UCSD-AML1 (cell line): ENCODE data around the gene ABCC1.

Source experiments
- DNase-seq: peaks from one replicate; lab custom pipeline; 2025; ENCODE audit not compliant: unreplicated experiment; lab: John Stamatoyannopoulos, UW

The ABCC1 gene

DNA sequence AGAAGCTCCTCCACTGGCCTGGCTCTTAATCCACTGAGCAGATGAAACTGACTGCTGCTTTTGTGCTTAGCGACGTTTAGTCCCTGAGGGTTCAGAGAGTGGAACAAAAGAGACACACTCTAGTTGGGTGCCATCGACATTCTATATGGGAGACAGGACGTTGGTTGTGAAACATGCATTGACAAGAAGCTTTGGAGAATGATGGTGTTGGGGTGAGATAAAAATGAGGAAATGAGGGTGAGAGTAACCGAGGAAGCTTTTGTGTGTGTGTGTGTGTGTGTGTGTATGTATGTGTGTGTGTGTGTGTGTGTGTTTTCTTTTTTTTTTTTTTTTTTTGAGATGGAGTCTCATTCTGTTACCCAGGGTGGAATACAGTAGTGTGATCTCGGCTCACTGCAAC is 89.5 kb downstream of the ABCC1 start:
- no peak for DNase-seq

DNA sequence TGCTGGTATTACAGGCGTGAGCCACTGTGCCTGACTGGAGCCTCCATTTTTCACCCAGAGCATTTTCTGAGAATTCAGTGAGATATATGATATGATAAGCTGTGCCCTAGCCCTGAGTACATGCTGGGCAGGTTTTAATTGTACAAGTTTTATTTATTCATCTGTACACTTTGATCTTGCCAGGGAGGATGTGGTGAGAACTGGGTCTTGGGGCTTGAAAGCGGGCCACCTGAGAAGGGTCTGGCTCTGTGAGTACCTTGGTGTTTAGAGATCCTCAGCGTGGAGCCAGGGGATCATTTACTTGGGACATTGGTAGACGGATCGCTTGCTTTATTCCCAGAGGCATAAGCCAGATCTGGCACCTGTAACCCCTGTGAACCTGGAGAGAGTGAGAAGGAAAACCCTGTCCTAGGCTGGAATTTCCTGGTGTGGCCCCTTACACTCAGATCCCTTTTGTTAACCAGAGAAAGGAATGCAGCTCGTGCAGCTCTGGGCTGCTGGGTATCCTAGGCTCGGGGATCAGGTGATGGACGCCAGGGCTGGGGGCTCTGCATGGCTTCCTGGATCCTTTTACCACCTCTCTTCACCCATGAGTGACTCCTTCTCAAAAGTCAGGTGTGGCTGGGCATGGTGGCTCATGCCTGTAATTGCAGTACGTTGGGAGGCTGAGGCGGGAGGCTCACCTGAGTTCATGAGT is 91.9 kb downstream of the ABCC1 start:
- DNase-seq = no peak

DNA sequence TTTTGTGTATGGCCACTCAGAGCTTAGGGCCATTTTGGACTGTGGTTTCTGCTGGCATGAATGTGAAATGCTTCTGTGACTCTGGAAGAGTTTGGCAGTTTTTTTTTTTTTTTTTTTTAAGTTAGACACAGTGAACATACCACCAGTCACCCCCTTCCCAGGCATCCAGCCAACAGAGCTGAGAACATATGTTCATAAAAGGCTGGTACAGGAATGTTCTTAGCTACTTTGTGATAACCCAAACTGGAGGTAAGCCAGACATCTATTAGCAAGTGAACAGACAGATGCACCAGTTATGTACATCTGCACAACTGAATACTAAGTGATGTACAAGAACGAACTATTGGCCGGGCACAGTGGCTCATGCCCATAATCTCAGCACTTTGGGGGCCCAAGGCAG is 92.7 kb downstream of the ABCC1 start:
- no peak for DNase-seq

DNA sequence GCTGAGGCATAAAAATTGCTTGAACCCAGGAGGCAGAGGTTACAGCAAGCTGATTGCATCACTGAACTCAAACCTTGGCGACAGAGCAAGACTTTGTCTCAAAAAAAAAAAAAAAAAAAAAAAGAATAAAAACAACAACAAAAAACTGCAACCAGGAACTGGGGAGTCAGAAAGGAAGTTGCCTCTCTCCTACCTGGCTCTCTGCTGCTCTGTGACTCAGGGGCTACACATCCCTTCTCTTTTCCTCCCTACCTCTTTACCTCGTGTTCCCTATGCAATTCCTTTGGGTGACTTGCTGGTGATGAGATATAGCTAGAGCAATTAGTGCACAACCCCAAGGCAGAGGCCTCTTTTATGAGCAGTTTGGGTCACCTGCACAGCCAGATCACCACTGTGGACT is 95.9 kb downstream of the ABCC1 start:
- no peak for DNase-seq

DNA sequence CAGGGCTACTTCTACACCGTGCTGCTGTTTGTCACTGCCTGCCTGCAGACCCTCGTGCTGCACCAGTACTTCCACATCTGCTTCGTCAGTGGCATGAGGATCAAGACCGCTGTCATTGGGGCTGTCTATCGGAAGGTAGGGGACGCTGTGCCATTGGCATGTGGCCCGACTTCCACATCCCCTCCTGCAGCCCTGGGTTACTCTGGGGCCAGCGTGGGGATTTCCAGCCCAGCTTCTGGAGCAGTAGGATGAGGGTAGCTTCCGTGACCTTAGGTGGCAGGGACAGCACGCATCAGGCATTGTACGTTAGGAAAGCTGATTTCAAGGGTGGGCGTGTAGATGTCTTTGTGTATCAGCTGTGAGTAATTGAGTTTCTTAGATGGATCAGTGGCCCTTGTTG is 96.5 kb downstream of the ABCC1 start:
- DNase-seq = peak; percentile 49

DNA sequence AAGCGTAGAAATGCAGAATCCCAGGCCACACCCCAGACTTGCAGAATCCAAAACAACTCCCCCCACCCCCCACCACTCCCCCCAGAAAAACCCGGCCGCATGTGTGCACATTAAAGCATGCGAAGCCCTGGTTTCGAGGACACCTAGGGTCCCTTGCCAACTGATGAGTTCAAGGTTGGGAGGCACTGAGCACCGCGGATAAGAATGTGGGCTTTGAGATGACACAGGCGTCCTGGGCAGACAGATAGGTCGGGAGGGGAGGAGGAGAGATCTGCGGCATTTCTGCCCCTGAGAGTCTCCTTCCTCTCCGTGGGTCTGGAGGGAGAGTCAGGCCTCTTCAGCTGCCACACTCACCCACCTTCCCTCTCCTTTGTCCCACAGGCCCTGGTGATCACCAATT is 98.3 kb downstream of the ABCC1 start:
- DNase-seq = no peak

DNA sequence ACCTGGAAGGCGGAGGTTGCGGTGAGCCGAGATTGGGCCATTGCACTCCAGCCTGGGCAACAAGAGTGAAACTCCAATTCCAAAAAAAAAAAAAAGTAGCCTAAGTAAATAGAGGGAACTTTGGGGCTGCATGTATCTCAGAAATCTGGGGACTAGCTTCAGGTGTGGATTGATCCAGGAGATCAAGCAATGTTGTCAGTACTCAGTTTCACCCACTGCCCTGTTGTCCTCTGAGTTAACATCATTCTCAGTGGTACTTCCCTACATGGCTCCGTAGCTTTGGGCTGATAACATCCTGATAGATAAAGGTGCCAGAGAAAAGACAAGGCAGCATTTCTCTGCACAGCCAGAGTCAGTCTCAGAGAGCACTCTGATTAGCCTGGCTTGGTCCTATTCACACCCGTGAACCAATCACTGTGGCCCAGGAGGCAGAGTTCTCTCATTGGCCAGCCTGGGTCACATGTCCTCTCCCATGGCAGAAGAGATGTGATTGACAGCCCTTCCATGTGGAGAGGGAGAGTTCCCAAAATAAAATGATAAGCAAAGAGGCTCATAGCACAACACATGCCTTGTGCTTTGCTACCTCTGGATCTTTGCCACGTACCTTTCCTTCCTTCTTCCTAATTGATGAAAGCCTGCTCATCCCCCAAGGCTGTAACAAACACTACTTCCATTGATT is 99.6 kb downstream of the ABCC1 start:
- DNase-seq = no peak

DNA sequence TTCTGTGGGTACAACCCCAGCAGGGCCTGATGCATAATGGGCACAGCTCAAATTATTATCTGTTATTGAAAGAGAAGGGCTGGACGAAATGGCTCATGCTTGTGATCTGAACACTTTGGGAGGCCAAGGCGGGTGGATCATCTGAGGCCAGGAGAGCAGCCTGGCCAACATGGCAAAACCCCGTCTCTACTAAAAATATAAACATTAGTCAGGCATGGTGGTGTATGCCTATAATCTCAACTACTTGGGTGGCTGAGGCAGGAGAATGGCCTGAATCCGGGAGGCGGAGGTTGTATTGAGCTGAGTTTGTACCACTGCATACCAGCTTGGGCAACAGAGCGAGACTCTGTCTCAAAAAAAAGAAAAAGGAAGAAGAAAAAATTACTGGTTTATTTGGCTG is 100.7 kb downstream of the ABCC1 start:
- DNase-seq = no peak

DNA sequence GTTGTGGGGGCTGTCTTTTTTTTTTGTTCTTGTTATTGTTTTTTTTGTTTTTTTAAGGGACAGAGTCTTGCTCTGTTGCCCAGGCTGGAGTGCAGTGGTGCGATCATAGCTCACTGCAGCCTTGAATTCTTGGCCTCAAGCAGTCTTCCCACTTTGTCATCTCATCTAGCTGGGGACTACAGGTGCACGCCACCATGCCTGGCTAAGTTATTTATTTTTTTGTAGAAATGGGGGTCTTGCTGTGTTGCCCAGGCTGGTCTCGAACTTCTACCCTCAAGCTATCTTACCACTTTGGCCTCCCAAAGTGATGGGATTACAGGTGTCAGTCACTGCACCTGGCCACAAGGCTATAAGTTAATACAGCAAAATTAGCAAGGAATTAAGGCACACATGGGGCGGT is 101.7 kb downstream of the ABCC1 start:
- no peak for DNase-seq

DNA sequence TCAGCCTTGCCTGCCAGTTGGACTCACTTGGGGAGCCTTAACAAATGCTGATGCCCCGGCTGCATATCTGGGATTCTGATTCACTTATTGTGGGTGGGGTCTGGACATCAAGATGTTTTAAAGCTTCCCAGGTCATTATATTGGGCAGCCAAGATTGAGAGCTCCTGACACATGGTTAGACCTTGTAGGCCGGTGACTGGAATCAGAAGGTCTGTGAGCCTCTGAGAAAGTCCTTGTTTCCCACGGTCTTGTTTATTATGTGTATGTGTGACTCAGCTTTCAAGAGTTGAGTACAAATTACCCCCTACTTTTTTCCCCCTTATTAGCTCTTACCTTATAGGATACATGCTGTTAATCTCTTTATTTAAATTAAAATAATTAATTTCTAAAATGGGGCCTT is 103.5 kb downstream of the ABCC1 start:
- DNase-seq = no peak

DNA sequence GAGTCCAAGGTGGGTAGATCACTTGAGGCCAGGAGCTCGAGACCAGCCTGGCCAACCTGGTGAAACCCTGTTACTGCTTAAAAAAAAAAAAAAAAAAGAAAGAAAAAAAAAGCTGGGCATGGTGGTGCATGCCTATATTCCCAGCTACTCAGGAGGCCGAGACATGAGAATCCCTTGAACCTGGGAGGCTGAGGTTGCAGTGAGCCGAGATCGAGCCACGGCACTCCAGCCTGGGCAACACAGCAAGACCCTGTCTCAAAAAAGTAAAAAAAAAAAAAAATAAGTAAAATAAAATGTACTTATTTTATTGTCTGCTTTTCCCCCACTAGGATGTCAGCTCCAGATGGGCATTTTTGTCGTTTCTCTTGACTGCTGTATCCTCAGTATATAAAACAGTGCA is 107.7 kb downstream of the ABCC1 start:
- no peak for DNase-seq

DNA sequence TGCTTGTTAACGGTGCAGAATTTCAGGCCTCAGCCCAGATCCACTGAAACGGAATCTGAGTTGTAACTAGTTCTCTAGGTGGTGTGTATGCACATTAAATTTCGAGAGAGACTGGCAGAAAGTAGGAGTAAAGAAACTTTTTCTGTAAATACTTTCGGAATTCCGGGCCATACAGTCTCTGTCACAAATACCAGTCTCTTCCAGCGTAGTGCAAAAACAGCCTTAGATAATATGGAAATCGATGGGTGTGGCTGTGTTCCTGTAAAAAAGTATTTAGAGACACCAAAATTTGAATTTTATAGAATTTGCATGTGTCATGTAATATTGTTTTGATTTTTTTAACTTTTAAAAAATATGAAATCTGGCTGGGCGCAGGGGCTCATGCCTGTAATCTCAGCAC is 109.7 kb downstream of the ABCC1 start:
- no peak for DNase-seq

DNA sequence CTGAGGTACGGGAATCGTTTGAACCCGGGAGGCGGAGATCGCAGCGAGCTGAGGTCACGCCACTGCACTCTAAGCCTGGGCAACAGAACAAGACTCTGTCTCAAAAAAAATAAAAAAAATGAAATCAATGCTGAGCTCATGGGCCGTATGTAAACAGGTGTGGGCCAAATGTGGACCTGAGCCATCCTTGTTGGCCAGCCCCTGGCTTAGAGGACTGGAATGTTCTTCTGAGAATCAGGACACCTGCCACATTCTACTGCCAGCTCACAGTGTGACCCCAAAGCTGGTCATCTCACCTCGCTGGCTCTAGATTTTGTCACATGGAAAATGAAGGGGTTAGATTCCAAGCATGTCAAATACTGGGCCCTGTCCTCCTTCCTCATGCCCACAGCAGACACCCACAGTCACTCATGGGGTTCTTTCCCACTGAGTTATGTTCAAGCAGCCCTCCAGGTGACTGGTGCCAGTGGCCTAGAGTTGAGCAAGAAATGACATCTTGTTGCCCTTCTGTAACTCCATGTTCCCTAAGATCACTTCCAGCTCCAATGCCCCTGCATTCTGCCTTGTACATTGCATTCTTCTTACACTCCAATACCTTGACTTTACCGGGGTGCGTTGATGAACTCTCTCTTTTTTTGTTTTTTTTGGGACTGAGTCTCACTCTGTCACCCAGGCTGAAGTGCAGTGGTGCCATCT is 110.6 kb downstream of the ABCC1 start:
- DNase-seq = no peak

DNA sequence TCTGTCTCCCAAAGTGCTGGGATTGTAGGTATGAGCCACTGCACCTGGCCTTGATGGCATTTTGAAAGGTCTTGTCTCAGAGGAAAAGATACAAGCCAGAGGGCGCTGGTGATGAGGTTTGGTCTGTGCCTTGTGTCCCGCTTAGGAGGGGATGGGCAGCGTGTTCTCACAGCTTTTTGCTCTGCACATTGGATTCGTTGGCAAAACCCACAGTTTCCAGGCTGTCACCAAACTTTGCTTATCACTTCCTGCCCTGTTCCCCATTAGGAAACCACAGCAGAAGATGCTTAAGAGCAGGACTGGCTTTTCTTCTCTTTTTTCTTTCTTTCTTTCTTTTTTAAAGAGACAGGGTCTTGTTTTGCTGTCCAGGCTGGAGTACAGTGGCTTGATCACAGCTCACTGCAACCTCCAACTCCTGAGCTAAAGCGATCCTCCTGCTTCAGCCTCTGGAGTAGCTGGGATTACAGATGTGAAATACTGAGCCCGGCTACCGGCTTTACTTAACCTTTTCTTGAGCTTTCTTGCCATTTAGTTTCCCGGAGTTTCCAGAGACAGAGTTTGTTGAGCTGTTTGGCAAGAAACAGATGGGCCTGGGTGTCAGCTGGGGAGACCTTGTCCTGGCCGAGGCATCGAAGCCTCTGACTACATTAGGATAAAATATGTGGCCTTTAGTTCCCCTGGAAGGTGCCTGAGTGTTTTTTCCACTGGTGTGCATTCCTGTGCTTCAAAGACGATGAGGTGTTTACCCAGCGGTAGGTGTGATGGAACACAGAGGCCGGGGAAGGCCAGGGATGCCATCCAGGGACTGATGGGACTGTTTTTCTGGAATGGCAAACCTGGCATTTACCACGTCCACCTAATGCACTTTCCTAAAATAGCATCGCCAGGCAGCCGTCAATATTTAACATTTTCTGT is 112.9 kb downstream of the ABCC1 start:
- peak; percentile 86 for DNase-seq

DNA sequence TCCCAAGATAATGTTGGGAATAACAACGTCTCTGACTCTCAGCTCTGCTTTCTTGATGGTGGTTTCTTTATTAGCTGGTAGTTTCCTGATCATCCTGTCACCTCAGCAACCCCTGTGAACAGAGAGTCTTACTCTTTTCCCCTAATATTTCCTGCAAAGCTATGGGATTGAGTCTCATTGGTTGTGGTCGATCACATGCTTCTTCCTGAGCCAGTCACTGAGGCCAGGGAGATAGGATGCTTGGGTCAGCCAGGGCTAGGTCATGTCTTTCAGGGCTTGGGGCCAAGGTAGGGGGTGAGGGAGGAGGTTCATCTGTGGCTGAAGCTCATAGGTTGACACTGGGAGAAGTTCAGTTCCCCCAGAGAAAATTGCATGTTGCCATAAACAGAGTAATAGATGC is 114.3 kb downstream of the ABCC1 start:
- DNase-seq = peak; percentile 19

DNA sequence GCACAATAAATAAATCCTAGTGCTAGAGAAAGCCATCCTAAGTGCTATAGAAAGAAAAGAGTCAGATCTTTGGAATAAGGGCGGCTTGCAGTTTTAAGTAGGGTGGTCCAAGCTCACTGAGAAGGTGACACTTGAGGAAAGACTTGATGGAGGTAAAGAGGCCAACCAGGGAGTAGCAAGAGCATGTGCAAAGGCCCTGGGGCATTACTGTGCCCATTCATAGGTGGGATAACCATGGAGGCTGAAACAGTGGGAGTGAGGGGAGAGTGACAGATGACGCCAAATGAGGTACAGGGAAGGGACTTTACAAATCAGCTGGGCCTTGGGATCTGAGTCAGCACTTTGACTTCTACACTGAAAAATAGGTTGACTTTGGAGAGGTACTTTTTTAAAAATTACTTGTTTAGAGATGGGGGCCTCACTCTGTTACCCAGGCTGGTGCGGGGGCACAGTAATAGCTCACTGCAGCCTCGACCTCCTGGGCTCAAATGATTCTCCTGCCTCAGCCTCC is 115.5 kb downstream of the ABCC1 start:
- no peak for DNase-seq

DNA sequence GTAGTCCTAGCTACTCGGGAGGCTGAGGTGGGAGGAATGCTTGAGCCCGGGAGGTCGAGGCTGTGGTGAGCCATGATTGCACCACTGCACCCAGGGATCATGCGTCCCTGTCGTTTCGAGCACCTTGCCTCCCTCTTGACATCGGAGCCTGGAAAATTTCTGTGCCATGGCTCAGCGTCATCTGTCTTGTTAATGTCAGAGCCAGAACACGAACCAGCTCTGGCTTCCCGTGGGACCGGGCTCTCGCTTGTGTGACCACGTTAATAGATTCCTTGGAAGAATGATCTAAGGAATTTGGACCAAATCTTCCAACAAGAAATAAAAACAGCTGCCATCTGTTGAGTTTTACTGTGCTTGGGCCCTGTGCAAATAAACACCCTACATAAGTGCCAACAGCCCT is 117.7 kb downstream of the ABCC1 start:
- no peak for DNase-seq

DNA sequence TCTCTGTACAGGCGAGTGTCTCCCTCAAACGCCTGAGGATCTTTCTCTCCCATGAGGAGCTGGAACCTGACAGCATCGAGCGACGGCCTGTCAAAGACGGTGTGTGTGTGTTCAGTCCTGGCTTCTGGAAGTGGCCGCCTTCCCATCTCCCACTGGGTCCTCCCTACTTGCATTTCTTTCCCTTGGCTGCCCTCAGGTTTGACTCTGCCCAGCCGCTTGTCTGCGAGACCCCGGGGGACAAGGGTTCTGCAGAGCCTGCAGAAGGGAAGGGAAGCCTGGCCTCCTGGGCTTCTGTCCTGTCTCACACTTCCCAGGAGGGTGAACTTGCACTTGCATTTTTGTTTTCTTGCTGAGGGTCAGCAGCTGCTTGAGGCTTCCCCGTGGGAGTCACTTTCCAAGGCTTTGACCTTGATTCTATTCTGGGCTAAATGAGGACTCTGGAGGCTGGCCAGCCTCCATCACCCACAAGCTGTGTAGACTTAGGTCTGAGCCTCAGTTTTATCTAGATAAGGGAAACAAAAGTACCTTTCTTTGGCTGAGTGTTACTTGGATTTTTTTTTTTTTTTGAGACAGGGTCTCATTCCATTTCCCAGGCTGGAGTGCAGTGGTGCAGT is 122.3 kb downstream of the ABCC1 start:
- DNase-seq = peak; percentile 26

DNA sequence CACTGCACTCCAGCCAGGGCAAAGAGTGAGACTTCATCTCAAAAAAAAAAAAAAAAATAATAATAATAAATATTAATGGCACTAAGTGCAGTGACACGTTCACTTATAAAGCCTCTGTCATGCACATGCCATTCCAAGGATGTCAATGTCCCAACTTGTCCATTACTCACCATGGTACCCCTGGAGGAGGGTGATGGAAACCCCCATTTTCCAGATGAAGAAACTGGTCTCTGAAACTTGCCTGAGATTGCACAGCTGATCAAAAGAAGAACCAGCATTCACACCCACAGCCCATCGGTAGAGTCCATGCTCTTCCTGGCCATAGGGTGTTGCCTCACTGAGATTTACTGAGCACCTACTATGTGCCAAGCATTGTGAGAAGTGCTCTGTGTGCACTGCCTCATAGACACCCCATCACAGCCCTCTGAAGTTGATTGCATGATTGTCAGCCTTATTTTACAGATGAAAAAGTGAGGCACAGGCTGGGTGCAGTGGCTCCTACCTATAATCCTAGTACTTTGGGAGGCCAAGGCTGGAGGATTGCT is 123.7 kb downstream of the ABCC1 start:
- DNase-seq = no peak
